ENCODE data around the gene CCDC154.

The CCDC154 gene

DNA sequence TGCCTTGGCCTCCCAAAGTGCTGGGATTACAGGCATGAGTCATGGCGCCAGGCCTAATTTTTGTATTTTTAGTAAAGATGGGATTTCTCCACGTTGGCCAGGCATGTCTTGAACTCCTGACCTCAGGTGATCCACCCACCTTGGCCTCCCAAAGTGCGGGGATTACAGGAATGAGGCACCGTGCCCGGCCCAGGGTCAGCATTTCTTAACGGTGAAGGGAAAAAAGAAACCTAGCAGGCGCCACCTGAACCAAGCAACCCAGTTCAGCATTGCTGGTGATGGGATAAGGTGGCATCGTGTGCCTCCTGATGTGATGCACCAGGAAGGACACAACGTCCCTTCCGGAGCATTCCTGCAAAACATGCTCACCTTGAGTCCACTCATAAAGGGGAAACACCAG lies 32.7 kb upstream of the CCDC154 start:
- no peak for TF ChIP-seq CTCF (IDR thresholded peaks at IDR 0.05; ENCODE audit: low read depth, low read length, missing control alignments)
- no peak overlapping the region for H3K4me3 ChIP-seq (ENCODE audit: low read depth, low read length)
- DNase-seq (ENCODE audit: low read depth), result no peak

- no peak for DNase-seq (ENCODE audit: low read depth)
- H3K4me3 ChIP-seq (ENCODE audit: low read depth, low read length), result peak overlapping the region; percentile 88
- TF ChIP-seq CTCF (IDR thresholded peaks at IDR 0.05; ENCODE audit: low read depth, low read length, missing control alignments), result no peak
Measured at GRCh38 chr16:1475552-1476114, 31.3 kb upstream of the CCDC154 start.

DNA sequence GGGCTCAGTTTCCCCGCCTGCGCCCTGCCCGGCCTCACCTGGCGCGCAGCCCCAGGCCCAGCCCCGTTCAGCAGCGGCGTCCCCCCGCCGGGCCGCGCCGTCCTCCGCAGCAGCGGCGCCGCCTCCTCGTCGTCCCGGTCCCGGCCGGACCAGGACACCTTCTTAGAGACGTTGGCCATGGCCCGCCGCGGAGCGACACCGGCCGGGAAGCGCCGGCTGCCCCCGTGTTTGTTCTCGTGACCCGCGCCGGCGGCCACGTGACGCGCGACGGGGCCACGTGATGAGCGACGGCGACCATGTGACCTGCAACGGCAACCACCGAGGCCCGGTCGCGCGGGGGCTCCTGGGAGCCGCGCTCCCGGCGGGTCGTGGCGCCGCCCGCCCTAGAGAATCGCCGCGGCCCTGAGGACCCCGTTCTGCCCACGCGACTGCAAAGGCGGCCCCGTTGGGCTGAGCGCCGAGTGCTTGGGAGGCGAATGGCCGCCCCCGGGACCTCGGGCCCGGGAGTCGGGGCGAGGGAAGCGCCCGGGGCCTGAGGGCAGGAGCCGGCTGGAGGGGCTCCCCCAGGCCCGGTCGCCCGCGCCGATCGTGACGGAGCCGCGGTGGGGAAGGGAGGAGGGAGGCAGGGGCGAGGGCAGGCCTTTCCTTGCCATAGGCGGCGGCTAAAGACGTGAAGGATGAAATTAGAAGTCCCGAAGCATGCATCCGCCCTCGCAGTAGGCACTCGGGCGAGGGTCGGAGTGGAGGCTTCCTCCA lies 30.6 kb upstream of the CCDC154 start, which contains the start of gene CLCN7:
TSS of gene CLCN7 (minus strand) at position 233 of the 756 bp plus-strand sequence. CDS start at position 179, 54 bp downstream.
- no peak for TF ChIP-seq CTCF (IDR thresholded peaks at IDR 0.05; ENCODE audit: low read depth, low read length, missing control alignments)
- DNase-seq (ENCODE audit: low read depth), result peak; percentile 49
- H3K4me3 ChIP-seq (ENCODE audit: low read depth, low read length), result peak within 1 kb of the TSS; percentile 88

- DNase-seq (ENCODE audit: low read depth), result no peak
- TF ChIP-seq CTCF (IDR thresholded peaks at IDR 0.05; ENCODE audit: low read depth, low read length, missing control alignments), result no peak
- H3K4me3 ChIP-seq (ENCODE audit: low read depth, low read length), result peak overlapping the region; percentile 88
Measured at GRCh38 chr16:1474082-1474795, 29.9 kb upstream of the CCDC154 start.

DNA sequence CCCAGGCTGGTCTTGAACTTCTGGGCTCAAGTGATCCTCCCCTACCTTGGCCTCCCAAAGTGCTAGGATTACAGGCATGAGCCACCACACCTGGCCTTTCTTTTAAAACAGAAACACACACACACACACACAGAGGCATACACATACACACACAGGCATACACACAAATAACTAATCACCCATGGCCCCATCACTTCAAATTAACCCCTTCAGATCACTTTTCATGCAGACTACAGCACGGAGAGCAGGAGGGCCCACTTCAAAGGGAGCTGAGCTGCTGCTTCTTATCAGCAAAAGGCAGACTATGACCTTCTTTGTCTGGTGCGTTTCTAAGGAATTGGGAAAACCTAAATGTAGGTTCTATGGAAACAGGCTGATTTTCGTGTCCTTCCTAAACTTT lies 28.6 kb upstream of the CCDC154 start:
- H3K4me3 ChIP-seq (ENCODE audit: low read depth, low read length), result no peak overlapping the region
- no peak for TF ChIP-seq CTCF (IDR thresholded peaks at IDR 0.05; ENCODE audit: low read depth, low read length, missing control alignments)
- no peak for DNase-seq (ENCODE audit: low read depth)

DNA sequence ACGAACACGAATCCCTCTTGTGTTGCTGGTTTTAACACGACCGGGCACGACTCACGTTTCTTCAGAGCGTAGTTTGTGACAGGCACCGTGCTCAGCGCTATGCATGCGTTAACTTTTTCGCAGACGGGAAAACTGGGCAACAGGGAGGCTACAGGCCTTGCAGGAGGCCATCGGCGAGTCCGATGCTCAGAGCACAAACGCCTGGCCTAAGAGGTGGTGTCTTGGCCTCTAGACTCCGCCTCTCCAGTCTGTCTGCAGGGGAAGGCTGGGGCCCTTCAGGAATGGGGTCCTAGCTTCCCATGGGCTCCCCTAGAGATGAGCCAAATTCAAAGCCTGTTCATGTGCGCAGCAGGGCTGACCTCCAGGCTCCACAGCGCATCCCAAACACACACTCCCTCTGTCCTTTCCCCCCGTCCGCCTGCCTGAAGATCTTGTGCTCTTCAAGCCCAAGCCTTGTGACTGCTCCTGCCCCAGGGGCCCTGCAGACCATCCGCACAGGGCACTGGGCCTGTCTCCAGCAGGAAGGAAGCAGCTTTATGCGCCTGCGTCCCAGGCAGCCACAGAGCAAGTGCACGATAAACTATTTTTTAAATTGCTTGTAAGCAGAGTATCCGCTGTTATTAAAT lies 27.3 kb upstream of the CCDC154 start:
- no peak overlapping the region for H3K4me3 ChIP-seq (ENCODE audit: low read depth, low read length)
- no peak for DNase-seq (ENCODE audit: low read depth)
- TF ChIP-seq CTCF (IDR thresholded peaks at IDR 0.05; ENCODE audit: low read depth, low read length, missing control alignments), result no peak
